HT1080 (cell line): ENCODE data around the gene KAT8. TPM values are rescaled to one million over a fixed set of nuclear protein-coding genes. Genes with fewer than 3 reads are reported as not detected.
"Not testable (repeated sequence)": the region's sequence is repeated elsewhere in the genome, so short reads cannot be mapped to it uniquely, and the experiment has no call there.

ENCODE experiments used
- DNase-seq: peaks from one replicate; pipeline ENCODE4 v3.0.0-alpha.2; 2015; ENCODE audit warnings: low read depth
- small RNA-seq: library from RNA; depleted of rRNA; stranded (forward); fragments of <200 nt; gene quantifications from one replicate; pipeline ENCODE3, GENCODE V24; 2014
- total RNA-seq: library from RNA; depleted of rRNA; stranded (reverse); fragments of >200 nt; shearing (Covaris generic); gene quantifications from 2 replicates; pipeline ENCODE4 v1.2.3, GENCODE V29; 2014; rRNA removed

KAT8 gene
- total RNA-seq, 1 experiment from 2014 or later: 62.1 TPM

GRCh38 chr16:31144418-31144817 is 27.0 kb downstream of the KAT8 start:
- peak; percentile 35 for DNase-seq

DNA sequence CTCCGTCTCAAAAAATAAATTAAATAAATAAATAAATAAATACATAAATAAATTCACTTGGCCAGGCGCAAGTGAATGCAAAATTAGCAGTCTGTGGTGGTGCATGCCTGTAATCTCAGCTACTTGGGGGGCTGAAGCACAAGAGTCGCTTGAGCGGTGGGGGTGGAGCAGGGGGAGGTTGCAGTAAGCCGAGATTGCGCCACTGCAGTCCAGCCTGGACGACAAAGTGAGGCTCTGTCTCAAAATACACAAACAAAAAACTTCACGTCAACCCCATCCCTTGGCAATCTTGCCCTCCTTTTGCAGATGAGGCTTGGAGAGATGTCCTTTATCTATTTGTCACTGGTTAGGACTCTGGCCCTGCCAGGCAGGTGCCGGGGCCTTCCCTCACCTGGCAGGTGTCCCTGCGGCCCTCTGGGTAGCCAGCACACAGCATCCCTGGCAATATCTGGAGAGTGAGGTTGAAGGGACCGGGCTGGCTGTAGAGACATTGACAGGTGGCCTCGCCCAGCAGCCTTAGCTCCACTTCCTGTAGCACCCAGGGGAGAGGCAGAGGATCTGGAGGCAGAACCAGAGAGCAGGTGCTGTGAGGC is 28.0 kb downstream of the KAT8 start:
- DNase-seq: no peak

DNA sequence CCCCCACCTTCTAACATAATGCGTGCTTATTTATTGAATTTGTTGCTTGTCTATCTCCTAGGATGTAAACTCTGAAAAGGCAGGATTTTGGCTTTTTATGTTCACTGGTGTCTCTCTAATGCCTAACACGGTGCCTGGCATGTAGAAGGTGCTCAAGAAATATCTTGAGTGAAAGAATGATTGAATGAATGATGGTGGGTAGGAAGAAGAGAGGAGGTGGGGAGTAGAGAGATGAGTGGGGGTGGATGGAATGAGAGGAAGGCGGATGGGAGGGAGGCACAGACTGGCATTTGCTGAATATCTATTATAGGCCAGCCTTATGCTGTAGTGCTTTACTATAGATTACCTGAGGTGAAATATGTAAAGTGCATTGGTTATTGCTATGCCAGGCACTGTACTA is 30.1 kb downstream of the KAT8 start:
- DNase-seq: no peak

DNA sequence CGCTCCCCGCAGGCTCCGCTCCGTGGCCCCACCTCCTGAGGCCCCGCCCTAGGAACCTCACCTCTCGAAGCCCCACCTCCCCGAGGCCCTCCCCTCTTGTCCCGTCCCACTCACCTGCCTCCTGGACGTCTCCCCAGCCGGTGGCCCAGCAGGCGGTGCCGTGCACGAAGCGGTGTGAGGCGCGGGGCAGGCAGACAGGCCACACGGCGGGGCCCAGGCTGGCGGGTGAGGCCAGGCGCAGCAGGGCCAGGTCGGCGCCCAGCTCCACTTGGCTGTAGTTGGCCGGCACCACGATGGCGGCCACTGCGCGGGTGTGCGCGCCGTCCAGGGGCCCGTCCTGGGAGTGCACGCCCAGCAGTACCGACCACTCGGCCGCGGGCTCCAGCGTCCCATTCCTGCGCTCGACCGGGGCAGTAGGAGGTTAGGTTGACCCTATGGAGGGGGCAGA is 30.8 kb downstream of the KAT8 start:
- no peak for DNase-seq

- no peak for DNase-seq
Measured at GRCh38 chr16:31148896-31149295, 31.4 kb downstream of the KAT8 start.

DNA sequence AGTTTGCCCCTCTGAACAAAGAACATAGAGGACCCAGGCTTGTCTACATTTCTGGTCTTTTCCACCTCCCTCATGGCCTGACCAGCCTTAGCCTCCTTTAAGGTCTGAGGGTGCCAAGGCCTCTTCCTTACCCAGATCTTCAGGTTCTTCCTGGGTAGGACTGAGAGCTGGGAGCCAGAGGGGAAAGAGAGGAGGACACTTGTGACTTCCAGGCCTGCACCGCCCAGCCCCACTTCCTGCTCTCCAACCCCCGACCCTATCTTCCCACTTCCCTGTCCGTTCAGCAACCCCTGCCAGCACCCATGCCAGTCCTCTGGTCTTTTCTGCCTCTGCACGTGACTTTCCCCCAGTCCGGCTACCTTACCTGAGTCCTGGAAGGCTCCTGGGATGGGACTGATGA is 31.9 kb downstream of the KAT8 start:
- no peak for DNase-seq

GRCh38 chr16:31149894-31150890 is 32.7 kb downstream of the KAT8 start, which contains the start of gene PRSS36:
Gene PRSS36, minus strand, starts transcription at chr16:31150066. Its CDS starts 31 bp downstream, at chr16:31150035.
- DNase-seq: no peak

- DNase-seq: not testable (repeated sequence)
Measured at GRCh38 chr16:31150976-31151375, 33.5 kb downstream of the KAT8 start.

GRCh38 chr16:31157136-31157535 is 39.7 kb downstream of the KAT8 start:
- no peak for DNase-seq

- no peak for DNase-seq
Measured at GRCh38 chr16:31167315-31167714, 49.9 kb downstream of the KAT8 start.

GRCh38 chr16:31168848-31169247 is 51.4 kb downstream of the KAT8 start:
- no peak for DNase-seq

GRCh38 chr16:31170048-31170447 is 52.6 kb downstream of the KAT8 start:
- DNase-seq: not testable (repeated sequence)

DNA sequence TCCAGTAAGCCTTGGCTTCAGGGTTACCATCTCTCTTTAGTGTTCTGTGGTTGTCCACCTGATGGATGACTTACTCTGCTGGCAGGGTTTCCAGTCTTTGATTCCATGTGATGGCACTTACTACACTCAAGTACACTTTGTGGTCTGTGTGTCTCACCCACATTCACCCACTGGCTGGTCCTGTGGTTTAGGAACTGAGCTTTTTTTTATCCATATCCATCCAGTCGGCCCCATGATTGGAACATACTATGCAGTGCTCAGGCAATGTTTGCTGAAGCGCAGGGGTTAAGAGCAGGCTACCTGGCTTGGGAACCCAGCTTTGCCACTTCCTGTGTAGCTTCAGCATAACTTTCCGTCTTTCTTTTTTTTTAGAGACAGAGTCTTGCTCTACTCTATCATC is 59.7 kb downstream of the KAT8 start:
- peak; percentile 98 for DNase-seq

- no peak for DNase-seq
Measured at GRCh38 chr16:31179219-31179746, 61.8 kb downstream of the KAT8 start.

GRCh38 chr16:31179747-31180459 is 62.4 kb downstream of the KAT8 start, which contains the start of gene FUS:
Gene FUS, plus strand, starts transcription at chr16:31180139. Its CDS starts 76 bp downstream, at chr16:31180215.
- peak; percentile 82 for DNase-seq

Small RNAs within 50 kb of the gene (small RNA-seq; reads per million reads assigned to genes)
- gene AC009088.4: not detected
- not detected for gene NDUFA3P6

Other genes with a start within 250 kb of the KAT8 start
- gene BCL7C, start 223.6 kb upstream of the KAT8 start, total RNA-seq: 42.5 and 56.2 TPM in 2 replicates
- not detected in 2 replicates for gene CTF1, start 221.1 kb upstream of the KAT8 start, total RNA-seq
- gene FBXL19, start 194.1 kb upstream of the KAT8 start, total RNA-seq: 61.1 and 70.8 TPM in 2 replicates
- 9.4 and 10.5 TPM in 2 replicates for gene ORAI3, start 168.6 kb upstream of the KAT8 start, total RNA-seq
- 3.1 and 5.3 TPM in 2 replicates for gene SETD1A, start 159.9 kb upstream of the KAT8 start, total RNA-seq
- 7.3 and 8.9 TPM in 2 replicates for gene HSD3B7, start 132.5 kb upstream of the KAT8 start, total RNA-seq
- gene STX1B, start 107.0 kb upstream of the KAT8 start, total RNA-seq: 1.0 and 2.1 TPM in 2 replicates
- gene STX4, start 84.1 kb upstream of the KAT8 start, total RNA-seq: 37.9 and 43.7 TPM in 2 replicates
- 16.9 and 21.5 TPM in 2 replicates for gene ZNF668, start 43.4 kb upstream of the KAT8 start, total RNA-seq
- 14.0 and 24.8 TPM in 2 replicates for gene ZNF646, start 43.2 kb upstream of the KAT8 start, total RNA-seq
- gene PRSS53, start 28.7 kb upstream of the KAT8 start, total RNA-seq: 0.72 and 0.80 TPM in 2 replicates
- 104 and 114 TPM in 2 replicates for gene VKORC1, start 22.9 kb upstream of the KAT8 start, total RNA-seq
- gene BCKDK, start 9.3 kb upstream of the KAT8 start, total RNA-seq: 56.4 and 66.0 TPM in 2 replicates
- gene PRSS8, start 18.1 kb downstream of the KAT8 start, total RNA-seq: not detected in 2 replicates
- gene PRSS36, start 32.4 kb downstream of the KAT8 start, total RNA-seq: 0.77 and 2.0 TPM in 2 replicates
- 21.7 and 34.0 TPM in 2 replicates for gene FUS, start 62.5 kb downstream of the KAT8 start, total RNA-seq
- gene PYCARD, start 85.1 kb downstream of the KAT8 start, total RNA-seq: 0.63 and 0.72 TPM in 2 replicates
- gene TRIM72, start 96.5 kb downstream of the KAT8 start, total RNA-seq: 0.06 TPM in 1 of 2 replicates, not detected in the other
- gene PYDC1, start 99.5 kb downstream of the KAT8 start, total RNA-seq: not detected in 2 replicates
- 0.02 and 0.03 TPM in 2 replicates for gene ITGAM, start 142.3 kb downstream of the KAT8 start, total RNA-seq
- gene ITGAX, start 237.5 kb downstream of the KAT8 start, total RNA-seq: 2.1 and 2.7 TPM in 2 replicates